ENCODE data around the gene ITPR1. TPM values are rescaled to one million over a fixed set of nuclear protein-coding genes. Genes with fewer than 3 reads are reported as not detected.

The ITPR1 gene
- polyA plus RNA-seq, 1 of the 3 experiments (the other 2 are of a cell fraction), result 5.9 TPM

DNA sequence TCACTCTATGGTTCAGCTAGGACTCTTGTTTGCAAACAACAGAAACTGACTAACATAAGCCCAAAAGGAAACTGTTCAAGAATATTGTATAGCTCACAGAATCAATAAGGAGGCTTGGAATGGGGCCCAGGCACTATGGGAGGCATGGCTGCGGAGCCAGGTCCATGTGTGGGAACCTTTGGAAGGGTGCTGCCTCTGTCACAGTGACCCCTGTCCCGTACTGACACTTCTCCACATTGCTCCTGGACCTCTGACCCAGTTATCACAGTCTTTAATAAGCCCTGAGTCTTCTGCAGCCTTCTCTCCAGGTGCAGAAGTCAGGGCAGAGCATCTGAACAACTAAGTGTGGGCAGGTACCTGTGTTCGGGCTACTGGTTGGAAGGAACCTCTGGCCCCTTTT, 121.8 kb downstream of the ITPR1 start:
- Histone ChIP-seq H3K9me3 (no peaks in the 10 kb centered on the region), H3K4me3 (ENCODE audit: low read depth in 2 of 2, low read length in 1 of 2) (no peak overlapping the region), H3F3A (replicated peaks; ENCODE audit: insufficient read depth) (no peaks in the 10 kb centered on the region), H3K9ac (no peak overlapping the region), H3K4me2 (no peak overlapping the region), H3K79me2 (ENCODE audit: insufficient read depth) (no peaks in the 10 kb centered on the region), H3K36me3 (replicated peaks in 1 of 2; ENCODE audit: control insufficient read depth in 1 of 2, insufficient read depth in 2 of 2, low read length in 1 of 2) (no peaks in the 10 kb centered on the region), H3K9me2 (no peaks in the 10 kb centered on the region), H3K27me3 (ENCODE audit: insufficient read depth) (no peaks in the 10 kb centered on the region), H2AFZ (ENCODE audit: low read depth) (no peak overlapping the region), H3K4me1 (ENCODE audit: control insufficient read depth in 1 of 2, insufficient read depth in 2 of 2, low read depth in 1 of 2, low read length in 1 of 2) (no peaks in the 10 kb centered on the region; a peak in 1 of 4 replicates), H4K20me1 (ENCODE audit: insufficient read depth) (no peaks in the 10 kb centered on the region), H3K27ac (ENCODE audit: low read depth in 2 of 2, low read length in 1 of 2) (no peak overlapping the region)
- 62% methylated on average over 3 of the region's 3 CpGs for WGBS (ENCODE audit: low lambda C conversion rate)
- TF ChIP-seq USF2 (IDR thresholded peaks at IDR 0.05; ENCODE audit: borderline replicate concordance, low read depth, low read length) (no peak), SIN3A (IDR thresholded peaks at IDR 0.05; ENCODE audit: borderline replicate concordance, low read depth, low read length) (no peak), RAD21 (IDR thresholded peaks at IDR 0.05; ENCODE audit: low read length) (no peak), POLR2AphosphoS5 (IDR thresholded peaks at IDR 0.05; ENCODE audit: low read depth, low read length) (no peak), RXRA (IDR thresholded peaks at IDR 0.05; ENCODE audit: borderline replicate concordance, low read depth) (no peak), TCF12 (IDR thresholded peaks at IDR 0.05) (no peak), SMC3 (IDR thresholded peaks at IDR 0.05; ENCODE audit: low read depth, low read length) (no peak), EP300 (IDR thresholded peaks at IDR 0.05; ENCODE audit: borderline replicate concordance in 1 of 2, low read depth in 1 of 2, low read length in 1 of 2) (no peak), FOXM1 (IDR thresholded peaks at IDR 0.05; ENCODE audit: low read depth) (no peak), FOSL2 (IDR thresholded peaks at IDR 0.05; ENCODE audit: borderline replicate concordance, low read depth) (no peak), EZH2phosphoT487 (IDR thresholded peaks at IDR 0.05; ENCODE audit: borderline replicate concordance, low read depth) (no peak), NRF1 (IDR thresholded peaks at IDR 0.05; ENCODE audit: low read depth, low read length) (no peak), RCOR1 (IDR thresholded peaks at IDR 0.05; ENCODE audit: low read length) (no peak), GATA2 (CRISPR knock-in tag; IDR thresholded peaks at IDR 0.05) (no peak), JUND (IDR thresholded peaks at IDR 0.05) (no peak), RFX5 (IDR thresholded peaks at IDR 0.05; ENCODE audit: low read length) (no peak), ELF1 (IDR thresholded peaks at IDR 0.05) (no peak)
- TF ChIP-seq, protein P1, sequence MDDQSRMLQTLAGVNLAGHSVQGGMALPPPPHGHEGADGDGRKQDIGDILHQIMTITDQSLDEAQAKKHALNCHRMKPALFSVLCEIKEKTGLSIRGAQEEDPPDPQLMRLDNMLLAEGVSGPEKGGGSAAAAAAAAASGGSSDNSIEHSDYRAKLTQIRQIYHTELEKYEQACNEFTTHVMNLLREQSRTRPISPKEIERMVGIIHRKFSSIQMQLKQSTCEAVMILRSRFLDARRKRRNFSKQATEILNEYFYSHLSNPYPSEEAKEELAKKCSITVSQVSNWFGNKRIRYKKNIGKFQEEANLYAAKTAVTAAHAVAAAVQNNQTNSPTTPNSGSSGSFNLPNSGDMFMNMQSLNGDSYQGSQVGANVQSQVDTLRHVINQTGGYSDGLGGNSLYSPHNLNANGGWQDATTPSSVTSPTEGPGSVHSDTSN (IDR thresholded peaks at IDR 0.05), result no peak
- TF ChIP-seq, protein P2, sequence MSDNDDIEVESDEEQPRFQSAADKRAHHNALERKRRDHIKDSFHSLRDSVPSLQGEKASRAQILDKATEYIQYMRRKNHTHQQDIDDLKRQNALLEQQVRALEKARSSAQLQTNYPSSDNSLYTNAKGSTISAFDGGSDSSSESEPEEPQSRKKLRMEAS (IDR thresholded peaks at IDR 0.05; ENCODE audit: low read depth), result no peak
- TF ChIP-seq, protein P3, sequence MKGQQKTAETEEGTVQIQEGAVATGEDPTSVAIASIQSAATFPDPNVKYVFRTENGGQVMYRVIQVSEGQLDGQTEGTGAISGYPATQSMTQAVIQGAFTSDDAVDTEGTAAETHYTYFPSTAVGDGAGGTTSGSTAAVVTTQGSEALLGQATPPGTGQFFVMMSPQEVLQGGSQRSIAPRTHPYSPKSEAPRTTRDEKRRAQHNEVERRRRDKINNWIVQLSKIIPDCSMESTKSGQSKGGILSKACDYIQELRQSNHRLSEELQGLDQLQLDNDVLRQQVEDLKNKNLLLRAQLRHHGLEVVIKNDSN (IDR thresholded peaks at IDR 0.05; ENCODE audit: borderline replicate concordance, low read depth), result no peak
- CTCF ChIA-PET, result interaction anchor here (1.3 to 1.4 kb wide), 2 partner anchors 18 to 264 kb away, joined by 3 to 5 read pairs; no protein-coding TSS in a partner anchor
- no peak for DNase-seq
- POLR2A ChIA-PET, result no interaction called here

All from SK-N-SH (cell line).